ENCODE data around the gene MBTPS2. TPM values are rescaled to one million over a fixed set of nuclear protein-coding genes. Genes with fewer than 3 reads are reported as not detected.

Gene MBTPS2
- total and polyA plus RNA-seq, 9 of the 15 experiments (the other 6 are each of a cell fraction or from before 2014, with no cell fraction given), result 2.3 to 18.7 (median 4.0) TPM

GRCh38 chrX:21802839-21803238 lies 36.6 kb upstream of the MBTPS2 start:
- no peaks in the 10 kb centered on the region for H3K36me3 ChIP-seq (ENCODE audit: control insufficient read depth, insufficient read depth, low read length)
- intact Hi-C loops (cut with micrococcal nuclease), result no loop called here
- no peaks in the 10 kb centered on the region for H3K27me3 ChIP-seq (ENCODE audit: control insufficient read depth in 2 of 2, insufficient read depth in 2 of 2, low read length in 2 of 2)
- BruUV-seq (replicated peaks), result no TSS peak
- H3K9me3 ChIP-seq (replicated peaks; ENCODE audit: control insufficient read depth, insufficient read depth, low read depth, low read length), result no peaks in the 10 kb centered on the region
- H3K4me2 ChIP-seq (ENCODE audit: insufficient read depth, low read length), result no peak overlapping the region
- no peaks in the 10 kb centered on the region for H3K9me1 ChIP-seq (ENCODE audit: control insufficient read depth, insufficient read depth, low read length)
- H3K79me2 ChIP-seq (ENCODE audit: control insufficient read depth, insufficient read depth, low read length), result no peaks in the 10 kb centered on the region
- H4K20me1 ChIP-seq (replicated peaks; ENCODE audit: control insufficient read depth, insufficient read depth, low read length), result no peaks in the 10 kb centered on the region
- ChIA-PET CTCF (ENCODE audit: low intra/inter-chr PET ratio) (no interaction called here), POLR2A (no interaction called here)
- H3K9ac ChIP-seq (ENCODE audit: insufficient read depth in 1 of 2, low read depth in 2 of 2, low read length in 2 of 2), result no peak overlapping the region
- no peak overlapping the region for H2AFZ ChIP-seq (ENCODE audit: low read depth, low read length)
- no peak overlapping the region for H3K27ac ChIP-seq (ENCODE audit: extremely low read depth, low read depth, low read length)
- in situ Hi-C loops (cut with MboI), result no loop called here
- no peaks in the 10 kb centered on the region for H3K4me1 ChIP-seq (replicated peaks in 1 of 2; ENCODE audit: control insufficient read depth in 2 of 2, insufficient read depth in 2 of 2, low read length in 2 of 2)
- ATAC-seq (no peak), DNase-seq (ENCODE audit: extremely low read depth in 1 of 4, low spot score in 3 of 4) (no peak), FAIRE-seq (no peak)
- no peak overlapping the region for H3K4me3 ChIP-seq
- TF ChIP-seq, protein P1, sequence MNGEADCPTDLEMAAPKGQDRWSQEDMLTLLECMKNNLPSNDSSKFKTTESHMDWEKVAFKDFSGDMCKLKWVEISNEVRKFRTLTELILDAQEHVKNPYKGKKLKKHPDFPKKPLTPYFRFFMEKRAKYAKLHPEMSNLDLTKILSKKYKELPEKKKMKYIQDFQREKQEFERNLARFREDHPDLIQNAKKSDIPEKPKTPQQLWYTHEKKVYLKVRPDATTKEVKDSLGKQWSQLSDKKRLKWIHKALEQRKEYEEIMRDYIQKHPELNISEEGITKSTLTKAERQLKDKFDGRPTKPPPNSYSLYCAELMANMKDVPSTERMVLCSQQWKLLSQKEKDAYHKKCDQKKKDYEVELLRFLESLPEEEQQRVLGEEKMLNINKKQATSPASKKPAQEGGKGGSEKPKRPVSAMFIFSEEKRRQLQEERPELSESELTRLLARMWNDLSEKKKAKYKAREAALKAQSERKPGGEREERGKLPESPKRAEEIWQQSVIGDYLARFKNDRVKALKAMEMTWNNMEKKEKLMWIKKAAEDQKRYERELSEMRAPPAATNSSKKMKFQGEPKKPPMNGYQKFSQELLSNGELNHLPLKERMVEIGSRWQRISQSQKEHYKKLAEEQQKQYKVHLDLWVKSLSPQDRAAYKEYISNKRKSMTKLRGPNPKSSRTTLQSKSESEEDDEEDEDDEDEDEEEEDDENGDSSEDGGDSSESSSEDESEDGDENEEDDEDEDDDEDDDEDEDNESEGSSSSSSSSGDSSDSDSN (IDR thresholded peaks at IDR 0.05; ENCODE audit: borderline replicate concordance in 1 of 2, low read depth in 2 of 2, low read length in 2 of 2), result no peak
- TF ChIP-seq, protein P2, sequence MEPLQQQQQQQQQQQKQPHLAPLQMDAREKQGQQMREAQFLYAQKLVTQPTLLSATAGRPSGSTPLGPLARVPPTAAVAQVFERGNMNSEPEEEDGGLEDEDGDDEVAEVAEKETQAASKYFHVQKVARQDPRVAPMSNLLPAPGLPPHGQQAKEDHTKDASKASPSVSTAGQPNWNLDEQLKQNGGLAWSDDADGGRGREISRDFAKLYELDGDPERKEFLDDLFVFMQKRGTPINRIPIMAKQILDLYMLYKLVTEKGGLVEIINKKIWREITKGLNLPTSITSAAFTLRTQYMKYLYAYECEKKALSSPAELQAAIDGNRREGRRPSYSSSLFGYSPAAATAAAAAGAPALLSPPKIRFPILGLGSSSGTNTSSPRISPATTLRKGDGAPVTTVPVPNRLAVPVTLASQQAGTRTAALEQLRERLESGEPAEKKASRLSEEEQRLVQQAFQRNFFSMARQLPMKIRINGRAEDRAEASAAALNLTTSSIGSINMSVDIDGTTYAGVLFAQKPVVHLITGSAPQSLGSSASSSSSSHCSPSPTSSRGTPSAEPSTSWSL (CRISPR knock-in tag; IDR thresholded peaks at IDR 0.05; ENCODE audit: borderline replicate concordance), result no peak
- TF ChIP-seq SPI1 (IDR thresholded peaks at IDR 0.05; ENCODE audit: borderline replicate concordance, low read depth, low read length) (no peak), CREB3L1 (IDR thresholded peaks at IDR 0.05; ENCODE audit: borderline replicate concordance, low read depth) (no peak), SMAD2 (IDR thresholded peaks at IDR 0.05; ENCODE audit: low read depth, low read length) (no peak), MYNN (IDR thresholded peaks at IDR 0.05) (no peak), MYNN (CRISPR knock-in tag; IDR thresholded peaks at IDR 0.05) (no peak), PHF8 (IDR thresholded peaks at IDR 0.05; ENCODE audit: borderline replicate concordance, low read length) (no peak)
- TF ChIP-seq, protein P3, sequence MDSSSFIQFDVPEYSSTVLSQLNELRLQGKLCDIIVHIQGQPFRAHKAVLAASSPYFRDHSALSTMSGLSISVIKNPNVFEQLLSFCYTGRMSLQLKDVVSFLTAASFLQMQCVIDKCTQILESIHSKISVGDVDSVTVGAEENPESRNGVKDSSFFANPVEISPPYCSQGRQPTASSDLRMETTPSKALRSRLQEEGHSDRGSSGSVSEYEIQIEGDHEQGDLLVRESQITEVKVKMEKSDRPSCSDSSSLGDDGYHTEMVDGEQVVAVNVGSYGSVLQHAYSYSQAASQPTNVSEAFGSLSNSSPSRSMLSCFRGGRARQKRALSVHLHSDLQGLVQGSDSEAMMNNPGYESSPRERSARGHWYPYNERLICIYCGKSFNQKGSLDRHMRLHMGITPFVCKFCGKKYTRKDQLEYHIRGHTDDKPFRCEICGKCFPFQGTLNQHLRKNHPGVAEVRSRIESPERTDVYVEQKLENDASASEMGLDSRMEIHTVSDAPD (CRISPR knock-in tag; IDR thresholded peaks at IDR 0.05), result no peak

Data from K562 (cell line).